GM23338 (cell line): ENCODE results near the gene RICTOR. TPM values are rescaled to one million over a fixed set of nuclear protein-coding genes. Genes with fewer than 3 reads are reported as not detected.
A peak's percentile ranks its signal among the peaks of the same experiment; 100 is the strongest.

Source experiments
- ATAC-seq: fragments of 200-7000 bp; cut with Tn5 transposase; 3 replicates; pipeline ENCODE4 v1.9.1; 2020
- DNase-seq: peaks from one replicate; pipeline ENCODE4 v3.0.0-alpha.2; 2015; ENCODE audit warnings: low spot score
- H2AFZ ChIP-seq: fragments of 200-600 bp; sonication (generic); 2 replicates; pipeline ENCODE4 v1.8.0; 2016; ENCODE audit warnings: antibody characterized with exemption, mild to moderate bottlenecking, moderate library complexity
- H3F3A ChIP-seq: fragments of 200-600 bp; sonication (generic); replicated peaks from 2 replicates; pipeline ENCODE4 v1.8.0; 2017; ENCODE audit warnings: antibody characterized with exemption, mixed run types, low read depth
- H3K27ac ChIP-seq: fragments of 200-600 bp; sonication (generic); 2 replicates; pipeline ENCODE4 v1.6.1; 2016; ENCODE audit warnings: low read depth
- H3K27me3 ChIP-seq: fragments of 200-600 bp; sonication (generic); 2 replicates; pipeline ENCODE4 v1.8.0; 2016; ENCODE audit warnings: mild to moderate bottlenecking, mixed run types, moderate library complexity; ENCODE audit not compliant: insufficient read depth
- H3K36me3 ChIP-seq: fragments of 200-600 bp; sonication (generic); 2 replicates; pipeline ENCODE4 v1.8.0; 2016; ENCODE audit warnings: mild to moderate bottlenecking; ENCODE audit not compliant: insufficient read depth
- H3K4me1 ChIP-seq: fragments of 200-600 bp; sonication (generic); 2 replicates; pipeline ENCODE4 v1.8.0; 2016; ENCODE audit warnings: mild to moderate bottlenecking, moderate library complexity; ENCODE audit not compliant: insufficient read depth
- H3K4me2 ChIP-seq: fragments of 200-600 bp; sonication (generic); 2 replicates; pipeline ENCODE4 v1.7.1; 2017; ENCODE audit warnings: mixed run types
- H3K4me3 ChIP-seq: fragments of 200-600 bp; sonication (generic); 2 replicates; pipeline ENCODE4 v1.6.1; 2016; ENCODE audit warnings: mixed run types
- H3K79me2 ChIP-seq: fragments of 200-600 bp; sonication (generic); replicated peaks from 2 replicates; pipeline ENCODE4 v1.8.0; 2017; ENCODE audit warnings: mild to moderate bottlenecking; ENCODE audit not compliant: insufficient read depth
- H3K9me2 ChIP-seq: fragments of 200-600 bp; sonication (generic); 2 replicates; pipeline ENCODE4 v1.8.0; 2017; ENCODE audit not compliant: insufficient read depth
- H4K20me1 ChIP-seq: fragments of 200-600 bp; sonication (generic); replicated peaks from 2 replicates; pipeline ENCODE4 v1.8.0; 2017; ENCODE audit warnings: mild to moderate bottlenecking; ENCODE audit not compliant: insufficient read depth
- H3K27ac Mint-ChIP-seq: 2 replicates; pipeline ENCODE4 v1.8.0; 2020; ENCODE audit warnings: inconsistent platforms, mild to moderate bottlenecking, moderate library complexity, mixed read lengths
- H3K27me3 Mint-ChIP-seq: 3 replicates; pipeline ENCODE4 v1.8.0; 2022; ENCODE audit warnings: low read depth, mild to moderate bottlenecking, moderate library complexity, mixed read lengths, inconsistent platforms; ENCODE audit not compliant: insufficient read depth, poor library complexity
- H3K36me3 Mint-ChIP-seq: 3 replicates; pipeline ENCODE4 v1.8.0; 2021; ENCODE audit warnings: low read depth, mild to moderate bottlenecking, inconsistent platforms, moderate library complexity, mixed read lengths
- H3K4me1 Mint-ChIP-seq: 3 replicates; pipeline ENCODE4 v1.8.0; 2020; ENCODE audit warnings: mild to moderate bottlenecking, inconsistent platforms, mixed read lengths
- H3K4me3 Mint-ChIP-seq: 3 replicates; pipeline ENCODE4 v1.8.0; 2021; ENCODE audit warnings: moderate library complexity, mild to moderate bottlenecking, inconsistent platforms, mixed read lengths
- H3K9me3 Mint-ChIP-seq: 3 replicates; pipeline ENCODE4 v1.8.0; 2020; ENCODE audit warnings: moderate library complexity, mild to moderate bottlenecking, inconsistent platforms, mixed read lengths
- EZH2phosphoT487 ChIP-seq: fragments of 200-600 bp; sonication (generic); IDR thresholded peaks from one replicate; pipeline ENCODE4 v1.8.1; 2018; ENCODE audit warnings: antibody characterized with exemption; ENCODE audit not compliant: unreplicated experiment
- NANOG ChIP-seq: IDR thresholded peaks from 2 replicates; pipeline ENCODE4 v1.6.1; 2016; ENCODE audit warnings: antibody characterized with exemption, borderline replicate concordance
- POLR2AphosphoS5 ChIP-seq: IDR thresholded peaks from 2 replicates; pipeline ENCODE4 v1.6.1; 2016; ENCODE audit warnings: antibody characterized with exemption, low read depth
- STAT1 ChIP-seq: IDR thresholded peaks from one replicate; pipeline ENCODE4 v1.6.1; 2016; ENCODE audit warnings: antibody characterized with exemption; ENCODE audit not compliant: unreplicated experiment
- ZNF114 ChIP-seq: fragments of 250-450 bp; sonication (Bioruptor Pico); IDR thresholded peaks from 2 replicates; pipeline ENCODE4 v1.5.0; 2020; ENCODE audit warnings: mild to moderate bottlenecking, moderate library complexity
- polyA plus RNA-seq: library from polyadenylated mRNA; unstranded; fragments of >200 nt; fragmentation: Nextera tagmentation; extraction: Ambion mirVana; gene quantifications from 2 replicates; pipeline ENCODE4 v1.2.1, GENCODE V29; 2016
- total RNA-seq: library from RNA; depleted of rRNA; stranded (reverse); fragments of >200 nt; shearing (Covaris generic); gene quantifications from 2 replicates; pipeline ENCODE4 v1.2.3, GENCODE V29; 2014
- TF ChIP-seq, protein P1 (sequence below): fragments of 250-450 bp; sonication (Bioruptor Pico); IDR thresholded peaks from 2 replicates; pipeline ENCODE4 v1.5.0; 2020; ENCODE audit warnings: mild to moderate bottlenecking, moderate library complexity
- TF ChIP-seq, protein P2 (sequence below), 2 experiments: fragments of 200-600 bp in 1 of 2; sonication (generic) in 1 of 2; conservative IDR thresholded peaks; 2 replicates each; pipeline versions ENCODE4 v1.5.1 to v1.6.1; 2016 to 2017; ENCODE audit warnings: antibody characterized with exemption in 2 of 2, low read depth in 2 of 2, mild to moderate bottlenecking in 2 of 2, moderate library complexity in 1 of 2
- TF ChIP-seq, protein P3 (sequence below): IDR thresholded peaks from 2 replicates; pipeline ENCODE4 v1.6.1; 2016; ENCODE audit warnings: antibody characterized with exemption

Gene RICTOR
- total and polyA plus RNA-seq, 2 experiments from 2014 or later: 9.9 to 27.4 TPM

DNA sequence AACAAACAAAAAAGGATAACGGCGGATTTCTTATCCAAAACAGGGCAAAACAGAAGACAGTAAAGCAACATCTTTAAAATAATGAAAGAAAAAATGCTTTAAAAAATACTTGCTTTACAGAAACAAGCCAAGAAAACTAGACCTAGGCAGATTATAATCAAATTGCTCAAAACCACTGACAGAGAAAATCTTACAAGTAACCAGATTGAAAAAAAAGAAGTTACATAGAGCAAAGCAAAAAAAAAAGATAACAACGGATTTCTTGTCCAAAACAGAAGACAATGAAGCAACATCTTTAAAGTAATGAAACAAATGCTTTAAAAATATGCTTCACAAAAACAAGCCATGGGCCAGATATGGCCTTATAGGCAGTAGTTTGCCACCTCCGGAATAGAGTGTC, 51.1 kb downstream of the RICTOR start:
- Histone ChIP-seq H4K20me1 (no peaks in the 10 kb centered on the region), H3K27ac (peak overlapping the region; percentile 75; the same call in 1 of the 2 replicates), H2AFZ (no peak overlapping the region), H3K4me3 (no peak overlapping the region), H3K4me1 (peaks cover 53% of the 10 kb centered on the region), H3K36me3 (no peaks in the 10 kb centered on the region), H3K9me2 (no peaks in the 10 kb centered on the region), H3K27me3 (no peaks in the 10 kb centered on the region), H3F3A (no peaks in the 10 kb centered on the region), H3K4me2 (peak overlapping the region; percentile 50), H3K79me2 (peaks cover 60% of the 10 kb centered on the region)
- ATAC-seq (no peak), DNase-seq (no peak)
- Mint-ChIP-seq H3K4me1 (peaks cover 43% of the 10 kb centered on the region), H3K36me3 (peaks cover 29% of the 10 kb centered on the region), H3K4me3 (no peak overlapping the region), H3K27me3 (peaks cover 4% of the 10 kb centered on the region), H3K27ac (peak overlapping the region; percentile 27; the same call in 1 of the 2 replicates), H3K9me3 (peaks cover 12% of the 10 kb centered on the region)
- TF ChIP-seq, protein P1, sequence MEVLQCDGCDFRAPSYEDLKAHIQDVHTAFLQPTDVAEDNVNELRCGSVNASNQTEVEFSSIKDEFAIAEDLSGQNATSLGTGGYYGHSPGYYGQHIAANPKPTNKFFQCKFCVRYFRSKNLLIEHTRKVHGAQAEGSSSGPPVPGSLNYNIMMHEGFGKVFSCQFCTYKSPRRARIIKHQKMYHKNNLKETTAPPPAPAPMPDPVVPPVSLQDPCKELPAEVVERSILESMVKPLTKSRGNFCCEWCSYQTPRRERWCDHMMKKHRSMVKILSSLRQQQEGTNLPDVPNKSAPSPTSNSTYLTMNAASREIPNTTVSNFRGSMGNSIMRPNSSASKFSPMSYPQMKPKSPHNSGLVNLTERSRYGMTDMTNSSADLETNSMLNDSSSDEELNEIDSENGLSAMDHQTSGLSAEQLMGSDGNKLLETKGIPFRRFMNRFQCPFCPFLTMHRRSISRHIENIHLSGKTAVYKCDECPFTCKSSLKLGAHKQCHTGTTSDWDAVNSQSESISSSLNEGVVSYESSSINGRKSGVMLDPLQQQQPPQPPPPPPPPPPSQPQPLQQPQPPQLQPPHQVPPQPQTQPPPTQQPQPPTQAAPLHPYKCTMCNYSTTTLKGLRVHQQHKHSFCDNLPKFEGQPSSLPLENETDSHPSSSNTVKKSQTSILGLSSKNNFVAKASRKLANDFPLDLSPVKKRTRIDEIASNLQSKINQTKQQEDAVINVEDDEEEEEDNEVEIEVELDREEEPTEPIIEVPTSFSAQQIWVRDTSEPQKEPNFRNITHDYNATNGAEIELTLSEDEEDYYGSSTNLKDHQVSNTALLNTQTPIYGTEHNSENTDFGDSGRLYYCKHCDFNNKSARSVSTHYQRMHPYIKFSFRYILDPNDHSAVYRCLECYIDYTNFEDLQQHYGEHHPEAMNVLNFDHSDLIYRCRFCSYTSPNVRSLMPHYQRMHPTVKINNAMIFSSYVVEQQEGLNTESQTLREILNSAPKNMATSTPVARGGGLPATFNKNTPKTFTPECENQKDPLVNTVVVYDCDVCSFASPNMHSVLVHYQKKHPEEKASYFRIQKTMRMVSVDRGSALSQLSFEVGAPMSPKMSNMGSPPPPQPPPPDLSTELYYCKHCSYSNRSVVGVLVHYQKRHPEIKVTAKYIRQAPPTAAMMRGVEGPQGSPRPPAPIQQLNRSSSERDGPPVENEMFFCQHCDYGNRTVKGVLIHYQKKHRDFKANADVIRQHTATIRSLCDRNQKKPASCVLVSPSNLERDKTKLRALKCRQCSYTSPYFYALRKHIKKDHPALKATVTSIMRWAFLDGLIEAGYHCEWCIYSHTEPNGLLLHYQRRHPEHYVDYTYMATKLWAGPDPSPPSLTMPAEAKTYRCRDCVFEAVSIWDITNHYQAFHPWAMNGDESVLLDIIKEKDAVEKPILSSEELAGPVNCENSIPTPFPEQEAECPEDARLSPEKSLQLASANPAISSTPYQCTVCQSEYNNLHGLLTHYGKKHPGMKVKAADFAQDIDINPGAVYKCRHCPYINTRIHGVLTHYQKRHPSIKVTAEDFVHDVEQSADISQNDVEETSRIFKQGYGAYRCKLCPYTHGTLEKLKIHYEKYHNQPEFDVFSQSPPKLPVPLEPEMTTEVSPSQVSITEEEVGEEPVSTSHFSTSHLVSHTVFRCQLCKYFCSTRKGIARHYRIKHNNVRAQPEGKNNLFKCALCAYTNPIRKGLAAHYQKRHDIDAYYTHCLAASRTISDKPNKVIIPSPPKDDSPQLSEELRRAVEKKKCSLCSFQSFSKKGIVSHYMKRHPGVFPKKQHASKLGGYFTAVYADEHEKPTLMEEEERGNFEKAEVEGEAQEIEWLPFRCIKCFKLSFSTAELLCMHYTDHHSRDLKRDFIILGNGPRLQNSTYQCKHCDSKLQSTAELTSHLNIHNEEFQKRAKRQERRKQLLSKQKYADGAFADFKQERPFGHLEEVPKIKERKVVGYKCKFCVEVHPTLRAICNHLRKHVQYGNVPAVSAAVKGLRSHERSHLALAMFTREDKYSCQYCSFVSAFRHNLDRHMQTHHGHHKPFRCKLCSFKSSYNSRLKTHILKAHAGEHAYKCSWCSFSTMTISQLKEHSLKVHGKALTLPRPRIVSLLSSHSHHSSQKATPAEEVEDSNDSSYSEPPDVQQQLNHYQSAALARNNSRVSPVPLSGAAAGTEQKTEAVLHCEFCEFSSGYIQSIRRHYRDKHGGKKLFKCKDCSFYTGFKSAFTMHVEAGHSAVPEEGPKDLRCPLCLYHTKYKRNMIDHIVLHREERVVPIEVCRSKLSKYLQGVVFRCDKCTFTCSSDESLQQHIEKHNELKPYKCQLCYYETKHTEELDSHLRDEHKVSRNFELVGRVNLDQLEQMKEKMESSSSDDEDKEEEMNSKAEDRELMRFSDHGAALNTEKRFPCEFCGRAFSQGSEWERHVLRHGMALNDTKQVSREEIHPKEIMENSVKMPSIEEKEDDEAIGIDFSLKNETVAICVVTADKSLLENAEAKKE (CRISPR knock-in tag): no peak
- TF ChIP-seq, protein P2, sequence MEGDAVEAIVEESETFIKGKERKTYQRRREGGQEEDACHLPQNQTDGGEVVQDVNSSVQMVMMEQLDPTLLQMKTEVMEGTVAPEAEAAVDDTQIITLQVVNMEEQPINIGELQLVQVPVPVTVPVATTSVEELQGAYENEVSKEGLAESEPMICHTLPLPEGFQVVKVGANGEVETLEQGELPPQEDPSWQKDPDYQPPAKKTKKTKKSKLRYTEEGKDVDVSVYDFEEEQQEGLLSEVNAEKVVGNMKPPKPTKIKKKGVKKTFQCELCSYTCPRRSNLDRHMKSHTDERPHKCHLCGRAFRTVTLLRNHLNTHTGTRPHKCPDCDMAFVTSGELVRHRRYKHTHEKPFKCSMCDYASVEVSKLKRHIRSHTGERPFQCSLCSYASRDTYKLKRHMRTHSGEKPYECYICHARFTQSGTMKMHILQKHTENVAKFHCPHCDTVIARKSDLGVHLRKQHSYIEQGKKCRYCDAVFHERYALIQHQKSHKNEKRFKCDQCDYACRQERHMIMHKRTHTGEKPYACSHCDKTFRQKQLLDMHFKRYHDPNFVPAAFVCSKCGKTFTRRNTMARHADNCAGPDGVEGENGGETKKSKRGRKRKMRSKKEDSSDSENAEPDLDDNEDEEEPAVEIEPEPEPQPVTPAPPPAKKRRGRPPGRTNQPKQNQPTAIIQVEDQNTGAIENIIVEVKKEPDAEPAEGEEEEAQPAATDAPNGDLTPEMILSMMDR (conservative IDR thresholded peaks at IDR 0.05; ENCODE audit: low read depth in 2 of 2): no peak

DNA sequence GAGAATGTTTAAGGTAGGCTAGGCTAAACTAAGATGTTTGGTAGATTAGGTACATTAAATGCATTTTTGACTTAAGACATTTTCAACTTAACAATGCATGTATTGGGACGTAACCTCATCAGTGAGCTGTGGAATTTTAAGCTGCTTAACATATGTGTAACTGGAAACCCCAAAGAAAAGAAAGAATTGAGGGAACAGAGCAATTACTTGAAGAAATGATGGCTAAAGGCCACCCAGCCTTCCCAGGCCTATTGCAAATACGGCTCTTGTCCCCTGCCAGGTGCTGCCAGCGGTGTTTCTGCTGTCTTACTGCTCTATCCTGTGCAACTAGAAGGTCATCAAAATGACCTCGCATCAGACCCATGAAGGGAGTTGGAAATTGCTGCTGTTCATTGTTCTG, 52.0 kb downstream of the RICTOR start:
- H3K27ac ChIP-seq: peak overlapping the region; percentile 75
- Mint-ChIP-seq H3K9me3 (peaks cover 5% of the 10 kb centered on the region; the same call in 1 of the 3 replicates), H3K4me1 (peaks cover 43% of the 10 kb centered on the region), H3K27me3 (peaks cover 3% of the 10 kb centered on the region), H3K36me3 (peaks cover 21% of the 10 kb centered on the region), H3K4me3 (no peak overlapping the region), H3K27ac (peak overlapping the region; percentile 88)
- no peaks in the 10 kb centered on the region for H3K9me2 ChIP-seq
- no peaks in the 10 kb centered on the region for H3F3A ChIP-seq
- ATAC-seq (peak; percentile 59), DNase-seq (peak; percentile 56)
- peaks cover 51% of the 10 kb centered on the region for H3K79me2 ChIP-seq
- peak overlapping the region; percentile 50 for H3K4me2 ChIP-seq
- H3K4me3 ChIP-seq: no peak overlapping the region
- H3K27me3 ChIP-seq: no peaks in the 10 kb centered on the region
- peaks cover 53% of the 10 kb centered on the region for H3K4me1 ChIP-seq
- H4K20me1 ChIP-seq: no peaks in the 10 kb centered on the region
- H2AFZ ChIP-seq: no peak overlapping the region
- no peaks in the 10 kb centered on the region for H3K36me3 ChIP-seq
- TF ChIP-seq ZNF114 (no peak), STAT1 (no peak), NANOG (no peak), POLR2AphosphoS5 (no peak), EZH2phosphoT487 (no peak)
- TF ChIP-seq, protein P3, sequence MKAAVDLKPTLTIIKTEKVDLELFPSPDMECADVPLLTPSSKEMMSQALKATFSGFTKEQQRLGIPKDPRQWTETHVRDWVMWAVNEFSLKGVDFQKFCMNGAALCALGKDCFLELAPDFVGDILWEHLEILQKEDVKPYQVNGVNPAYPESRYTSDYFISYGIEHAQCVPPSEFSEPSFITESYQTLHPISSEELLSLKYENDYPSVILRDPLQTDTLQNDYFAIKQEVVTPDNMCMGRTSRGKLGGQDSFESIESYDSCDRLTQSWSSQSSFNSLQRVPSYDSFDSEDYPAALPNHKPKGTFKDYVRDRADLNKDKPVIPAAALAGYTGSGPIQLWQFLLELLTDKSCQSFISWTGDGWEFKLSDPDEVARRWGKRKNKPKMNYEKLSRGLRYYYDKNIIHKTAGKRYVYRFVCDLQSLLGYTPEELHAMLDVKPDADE: no peak
